Rectal smooth muscle tissue (tissue), 1 donor: ENCODE results near the gene IL1R1.

Experiments used
- H3K27ac ChIP-seq: one replicate; pipeline ENCODE4 v1.7.0; 2013; ENCODE audit warnings: low read depth, low read length, inconsistent platforms
- H3K27me3 ChIP-seq: one replicate; pipeline ENCODE4 v1.7.0; 2013; ENCODE audit warnings: low read length; ENCODE audit not compliant: control insufficient read depth, insufficient read depth
- H3K36me3 ChIP-seq: one replicate; pipeline ENCODE4 v1.7.0; 2013; ENCODE audit warnings: low read length; ENCODE audit not compliant: control insufficient read depth, insufficient read depth
- H3K4me1 ChIP-seq: one replicate; pipeline ENCODE4 v1.7.0; 2013; ENCODE audit warnings: low read length; ENCODE audit not compliant: control insufficient read depth, insufficient read depth
- H3K4me3 ChIP-seq: one replicate; pipeline ENCODE4 v1.7.0; 2013; ENCODE audit warnings: low read length
- H3K9ac ChIP-seq: one replicate; pipeline ENCODE4 v1.7.0; 2013; ENCODE audit warnings: low read length

Gene IL1R1

DNA sequence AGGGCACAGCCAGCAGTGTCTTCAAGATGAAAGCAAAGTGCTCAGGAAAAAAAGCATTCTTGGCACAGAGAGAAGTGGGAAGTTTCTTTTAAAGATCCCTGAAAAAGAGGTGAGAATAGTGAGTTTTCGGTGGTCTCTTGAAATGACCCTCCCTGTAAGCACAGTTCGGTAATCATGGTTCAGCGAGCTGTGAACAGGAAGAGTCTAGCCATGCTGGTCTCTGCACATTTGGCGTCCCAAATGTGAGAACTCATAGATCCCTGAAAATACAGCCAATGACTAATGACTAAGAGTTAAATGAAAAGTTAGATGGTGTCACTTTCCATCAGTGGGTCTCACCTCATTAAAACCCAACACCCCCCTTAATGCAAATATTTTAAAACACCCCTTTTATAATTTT, 3.4 kb downstream of the IL1R1 start:
- Histone ChIP-seq H3K4me1 (peaks cover 3% of the 10 kb centered on the region), H3K9ac (no peak overlapping the region), H3K27me3 (no peaks in the 10 kb centered on the region), H3K36me3 (no peaks in the 10 kb centered on the region), H3K4me3 (no peak overlapping the region), H3K27ac (no peak overlapping the region)

DNA sequence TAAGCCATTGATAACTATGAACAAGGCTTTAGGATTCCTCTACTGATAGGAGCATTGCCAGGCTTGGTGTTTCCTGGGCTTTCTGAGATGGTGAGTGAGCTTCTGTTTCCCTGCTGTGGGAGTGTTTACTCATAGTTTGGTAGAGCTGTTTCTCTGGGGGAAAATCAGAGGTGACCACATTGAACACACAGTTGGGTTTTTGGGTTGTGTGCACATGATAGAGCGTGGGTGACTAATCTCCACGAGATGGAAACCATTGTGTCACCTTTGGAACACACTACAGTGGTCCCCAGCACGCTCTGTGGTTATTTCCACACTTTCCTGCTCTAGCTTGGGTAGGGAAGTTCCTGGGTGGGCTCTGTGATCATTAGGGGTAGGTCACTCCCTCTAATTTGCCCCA, 5.4 kb downstream of the IL1R1 start:
- no peaks in the 10 kb centered on the region for H3K27me3 ChIP-seq
- no peak overlapping the region for H3K27ac ChIP-seq
- H3K4me3 ChIP-seq, result no peak overlapping the region
- H3K36me3 ChIP-seq, result no peaks in the 10 kb centered on the region
- no peaks in the 10 kb centered on the region for H3K4me1 ChIP-seq
- no peak overlapping the region for H3K9ac ChIP-seq

DNA sequence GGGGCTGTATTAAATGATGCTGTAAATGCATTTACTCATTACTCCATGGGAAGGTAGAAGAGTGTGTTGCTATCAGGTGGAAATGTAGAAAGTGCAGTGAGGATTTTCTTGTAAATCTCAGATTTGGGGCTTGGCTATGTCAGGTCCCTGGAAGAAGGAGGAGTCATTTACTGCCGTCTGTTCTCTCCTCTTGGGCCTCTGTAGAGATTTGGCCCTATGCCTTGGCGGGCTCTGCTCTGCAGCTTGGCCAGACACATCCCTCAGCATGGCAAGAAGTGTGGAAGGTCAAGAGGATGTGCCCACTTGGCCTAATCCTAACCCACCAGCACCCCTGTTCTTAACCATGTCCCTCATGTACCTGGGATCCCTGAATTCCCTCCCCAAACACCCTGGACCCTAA, 6.7 kb downstream of the IL1R1 start:
- H3K9ac ChIP-seq, result no peak overlapping the region
- H3K4me1 ChIP-seq, result no peaks in the 10 kb centered on the region
- no peaks in the 10 kb centered on the region for H3K36me3 ChIP-seq
- no peaks in the 10 kb centered on the region for H3K27me3 ChIP-seq
- H3K4me3 ChIP-seq, result no peak overlapping the region
- H3K27ac ChIP-seq, result no peak overlapping the region

DNA sequence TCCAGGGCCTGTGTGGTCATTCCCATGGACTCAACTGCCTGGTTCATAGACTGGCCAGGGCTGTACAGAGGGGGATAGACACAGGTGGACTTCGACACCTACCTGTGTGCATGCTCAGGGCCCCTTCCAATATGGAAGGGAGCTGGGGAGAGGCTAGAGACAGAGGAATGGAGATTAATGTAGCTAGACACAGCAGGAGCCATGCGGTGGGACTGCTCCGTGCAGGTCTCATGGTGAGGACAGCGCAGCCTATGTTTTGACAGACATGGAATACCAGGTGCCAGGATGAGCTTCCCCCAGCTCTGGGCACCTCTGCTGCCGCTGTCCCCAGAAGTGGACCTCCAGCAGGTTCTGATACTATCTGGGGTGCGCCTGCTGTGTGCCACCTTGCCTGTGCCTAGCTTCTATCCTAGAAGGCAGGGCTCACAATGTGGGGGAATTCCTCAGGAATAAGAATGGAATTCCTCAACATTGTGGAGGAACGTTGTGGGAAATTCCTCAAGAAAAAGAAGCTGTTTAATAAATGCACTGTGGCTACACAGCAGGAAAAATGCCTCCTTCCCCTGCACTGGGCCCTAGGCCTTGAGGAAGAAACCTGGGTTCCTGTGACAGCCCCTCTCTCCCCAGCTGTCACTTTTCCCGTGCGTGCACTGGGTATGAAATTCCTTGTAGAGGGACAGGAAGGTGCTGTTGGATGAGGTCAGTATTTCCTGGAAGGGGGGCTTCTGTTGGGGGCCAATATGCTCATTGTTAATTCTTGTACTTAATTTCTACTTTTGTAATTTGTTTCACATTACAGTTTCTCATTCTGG, 7.3 kb downstream of the IL1R1 start:
- no peaks in the 10 kb centered on the region for H3K27me3 ChIP-seq
- H3K36me3 ChIP-seq, result no peaks in the 10 kb centered on the region
- no peak overlapping the region for H3K27ac ChIP-seq
- no peaks in the 10 kb centered on the region for H3K4me1 ChIP-seq
- no peak overlapping the region for H3K9ac ChIP-seq
- no peak overlapping the region for H3K4me3 ChIP-seq

DNA sequence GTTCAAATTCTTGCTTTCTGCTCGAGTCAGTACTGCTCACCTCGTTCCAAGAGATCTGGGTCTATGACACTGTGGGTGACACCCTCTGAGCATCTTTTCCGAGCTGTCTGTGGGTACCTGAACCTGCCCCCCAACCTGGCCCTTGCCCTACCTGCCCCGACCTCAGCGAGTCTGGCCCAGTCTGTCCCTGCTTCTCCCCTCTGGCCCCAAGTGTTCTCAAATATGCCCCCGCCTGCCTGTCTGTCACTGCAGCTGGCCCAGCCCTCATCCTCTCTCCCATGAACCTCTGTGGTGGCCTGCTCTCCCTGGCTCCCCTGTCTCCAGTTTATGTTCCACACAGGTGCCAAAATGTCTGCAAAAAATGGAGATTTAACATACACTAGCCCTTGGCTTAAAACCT, 11.8 kb downstream of the IL1R1 start:
- Histone ChIP-seq H3K9ac (no peak overlapping the region), H3K27me3 (no peaks in the 10 kb centered on the region), H3K4me3 (no peak overlapping the region), H3K4me1 (no peaks in the 10 kb centered on the region), H3K27ac (no peak overlapping the region), H3K36me3 (no peaks in the 10 kb centered on the region)

DNA sequence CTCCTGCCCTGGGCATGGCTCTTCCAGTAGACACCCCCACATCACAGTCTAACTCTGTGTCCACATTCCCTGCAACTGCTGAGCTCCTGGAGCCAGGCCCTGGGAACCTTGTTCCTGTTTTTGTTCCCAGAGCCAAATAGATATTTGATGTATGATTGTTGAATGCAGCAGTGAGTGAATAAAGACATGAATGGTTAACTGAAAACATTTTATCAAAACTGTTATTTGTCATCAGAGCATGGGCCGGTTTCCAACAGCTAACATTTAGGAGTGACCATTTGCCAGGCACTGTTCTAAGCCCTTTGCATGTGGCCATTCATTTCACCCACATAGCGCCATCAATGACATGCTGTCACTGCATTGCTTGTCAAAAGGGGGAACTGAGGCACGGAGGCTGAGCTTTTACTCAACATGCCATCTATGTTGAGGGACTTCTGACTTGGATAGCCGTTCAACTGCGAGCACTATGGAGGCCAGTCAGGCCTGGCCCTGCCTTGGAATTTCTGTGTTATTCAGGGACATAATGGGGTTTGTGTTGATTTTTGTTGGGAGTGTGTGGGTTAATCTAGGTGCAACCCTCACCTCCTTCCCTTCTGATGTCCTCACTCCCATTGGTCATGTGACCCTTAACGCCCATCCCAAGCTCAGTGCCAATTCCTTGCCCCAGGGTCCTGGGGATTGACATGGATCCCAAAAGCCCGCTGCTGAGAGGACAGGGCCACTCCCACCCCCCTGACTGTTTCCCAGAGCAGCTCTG, 12.6 kb downstream of the IL1R1 start:
- H3K27me3 ChIP-seq, result no peaks in the 10 kb centered on the region
- H3K4me1 ChIP-seq, result no peaks in the 10 kb centered on the region
- no peak overlapping the region for H3K27ac ChIP-seq
- H3K9ac ChIP-seq, result no peak overlapping the region
- no peak overlapping the region for H3K4me3 ChIP-seq
- H3K36me3 ChIP-seq, result no peaks in the 10 kb centered on the region

DNA sequence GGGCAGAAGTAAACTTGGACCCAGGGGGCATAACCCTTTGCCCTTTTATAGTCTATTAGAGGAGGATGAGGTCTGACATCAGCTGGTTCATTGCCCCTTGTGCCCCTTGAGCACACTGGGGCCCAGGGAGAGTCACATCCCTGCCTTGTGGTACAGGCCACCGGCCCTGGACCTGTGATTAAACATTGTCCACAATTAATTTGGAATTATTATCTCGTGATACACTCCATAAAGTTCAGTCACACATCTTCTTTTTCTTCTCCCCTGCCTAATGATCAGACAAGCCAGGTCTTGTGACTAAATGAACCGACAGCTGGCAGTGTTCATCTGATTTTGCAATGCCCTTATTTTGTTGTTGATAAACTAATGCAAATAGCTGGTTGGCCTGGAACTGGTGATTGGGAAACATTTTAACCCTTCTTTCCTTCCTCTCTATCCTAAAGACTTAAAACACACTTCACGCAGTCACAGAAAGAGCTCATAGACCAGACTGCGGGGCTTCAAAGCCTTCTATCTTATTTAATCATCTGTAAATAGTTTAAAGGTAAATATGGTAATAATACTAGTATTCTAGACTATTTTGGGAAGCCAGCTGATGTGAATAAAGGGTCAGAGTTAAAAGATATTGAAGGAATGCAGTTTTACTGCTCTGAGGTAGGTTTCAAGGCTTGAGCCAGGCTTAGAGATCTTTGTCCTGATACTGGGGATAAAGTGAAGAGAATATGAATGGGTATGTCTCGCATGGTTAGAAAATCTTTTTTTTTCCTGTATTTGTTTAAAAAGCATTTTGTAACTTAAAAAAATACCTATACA, 13.4 kb downstream of the IL1R1 start:
- H3K36me3 ChIP-seq, result no peaks in the 10 kb centered on the region

DNA sequence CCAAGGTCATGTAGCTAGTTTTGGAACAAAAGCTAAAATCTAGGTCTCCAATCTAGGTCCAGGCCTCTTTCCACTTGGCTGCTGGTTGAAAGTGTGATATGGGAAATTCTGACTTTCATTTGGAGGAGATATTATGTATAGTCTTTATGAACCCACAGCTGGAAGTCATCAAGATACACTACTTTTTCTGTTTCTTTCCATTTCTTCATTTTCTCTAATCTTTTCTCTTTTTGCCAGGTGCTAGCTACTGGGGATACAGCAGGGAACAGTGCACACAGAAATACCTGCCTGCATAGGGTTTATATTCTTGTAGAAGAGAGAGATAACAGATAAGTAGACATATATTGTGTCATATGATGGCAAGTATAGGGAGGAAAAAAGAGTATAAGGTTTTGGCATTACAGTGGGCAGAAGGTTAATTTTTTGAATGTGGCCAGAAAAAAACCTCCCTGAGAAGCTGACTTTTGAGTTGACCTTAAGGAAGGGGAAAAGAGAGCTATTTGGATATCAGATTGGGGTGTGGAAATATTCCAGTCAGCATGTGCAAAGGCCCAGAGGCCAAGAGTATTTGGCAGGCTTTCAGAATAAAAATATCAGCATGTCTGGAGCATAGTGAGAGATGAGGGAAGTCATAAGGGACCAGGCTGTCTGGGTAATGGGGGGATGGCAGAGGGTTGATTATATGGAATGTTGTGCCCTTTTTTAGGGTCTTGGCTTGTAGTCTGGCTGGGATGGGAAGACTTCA, 15.6 kb downstream of the IL1R1 start:
- no peak overlapping the region for H3K9ac ChIP-seq
- H3K27ac ChIP-seq, result no peak overlapping the region
- H3K4me3 ChIP-seq, result no peak overlapping the region
- H3K27me3 ChIP-seq, result no peaks in the 10 kb centered on the region
- no peaks in the 10 kb centered on the region for H3K4me1 ChIP-seq
- H3K36me3 ChIP-seq, result no peaks in the 10 kb centered on the region

More for the DNA sequence above, 13.4 kb downstream of the IL1R1 start:
- Histone ChIP-seq H3K4me1 (no peaks in the 10 kb centered on the region), H3K27ac (no peak overlapping the region), H3K27me3 (no peaks in the 10 kb centered on the region), H3K4me3 (no peak overlapping the region), H3K9ac (no peak overlapping the region)

DNA sequence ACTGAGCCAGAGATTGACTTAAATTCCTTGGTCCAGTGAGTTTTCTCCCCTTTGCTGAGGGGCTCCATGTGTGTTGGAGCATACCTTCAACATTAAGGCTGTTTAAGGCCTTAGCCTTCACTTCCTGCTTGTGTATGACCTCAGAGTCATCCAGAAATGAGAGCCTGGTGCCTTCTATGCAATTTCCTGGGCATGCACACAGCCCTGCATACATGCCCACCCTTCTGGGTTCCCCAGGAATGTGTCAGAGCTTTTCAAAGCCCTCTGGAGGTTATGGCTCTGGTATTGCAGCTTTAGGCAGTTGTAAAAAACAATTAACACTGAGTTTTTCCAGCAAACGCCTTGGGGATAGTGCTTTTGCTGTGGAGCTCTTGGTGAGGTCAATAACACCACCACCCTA, 16.7 kb downstream of the IL1R1 start:
- H3K27ac ChIP-seq, result no peak overlapping the region
- no peaks in the 10 kb centered on the region for H3K36me3 ChIP-seq
- no peak overlapping the region for H3K9ac ChIP-seq
- H3K4me1 ChIP-seq, result no peaks in the 10 kb centered on the region
- H3K4me3 ChIP-seq, result no peak overlapping the region
- no peaks in the 10 kb centered on the region for H3K27me3 ChIP-seq

DNA sequence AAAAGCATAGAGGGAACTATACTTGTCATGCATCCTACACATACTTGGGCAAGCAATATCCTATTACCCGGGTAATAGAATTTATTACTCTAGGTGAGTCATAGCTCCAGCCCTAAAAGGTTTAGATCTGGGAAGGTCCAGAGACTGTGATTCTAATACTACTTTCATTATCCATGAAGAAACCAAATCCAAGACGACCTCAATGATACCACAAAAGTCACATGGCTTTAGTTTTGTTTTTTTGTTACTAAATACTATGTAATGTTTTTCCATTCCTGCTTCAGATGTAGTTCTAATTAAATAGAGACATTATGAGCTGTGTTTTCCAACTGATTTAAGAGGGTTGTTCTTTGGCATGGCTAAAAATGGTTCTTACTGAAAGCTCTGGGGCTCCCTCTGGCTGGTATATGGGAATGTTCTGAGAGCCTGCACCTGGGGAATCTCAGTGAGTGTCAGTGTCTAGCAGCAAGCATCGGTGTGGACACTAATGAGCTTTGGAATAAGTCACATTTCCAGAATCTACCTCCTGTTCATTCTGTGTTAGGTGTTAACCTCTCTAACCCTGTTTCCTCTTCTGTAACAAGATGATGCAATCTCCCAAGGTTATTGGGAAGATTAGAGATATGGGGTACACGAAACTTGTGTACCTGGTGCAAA, 23.8 kb downstream of the IL1R1 start:
- H3K9ac ChIP-seq, result no peak overlapping the region
- no peak overlapping the region for H3K4me3 ChIP-seq
- H3K27me3 ChIP-seq, result no peaks in the 10 kb centered on the region
- H3K36me3 ChIP-seq, result no peaks in the 10 kb centered on the region
- peaks cover 3% of the 10 kb centered on the region for H3K4me1 ChIP-seq
- no peak overlapping the region for H3K27ac ChIP-seq

DNA sequence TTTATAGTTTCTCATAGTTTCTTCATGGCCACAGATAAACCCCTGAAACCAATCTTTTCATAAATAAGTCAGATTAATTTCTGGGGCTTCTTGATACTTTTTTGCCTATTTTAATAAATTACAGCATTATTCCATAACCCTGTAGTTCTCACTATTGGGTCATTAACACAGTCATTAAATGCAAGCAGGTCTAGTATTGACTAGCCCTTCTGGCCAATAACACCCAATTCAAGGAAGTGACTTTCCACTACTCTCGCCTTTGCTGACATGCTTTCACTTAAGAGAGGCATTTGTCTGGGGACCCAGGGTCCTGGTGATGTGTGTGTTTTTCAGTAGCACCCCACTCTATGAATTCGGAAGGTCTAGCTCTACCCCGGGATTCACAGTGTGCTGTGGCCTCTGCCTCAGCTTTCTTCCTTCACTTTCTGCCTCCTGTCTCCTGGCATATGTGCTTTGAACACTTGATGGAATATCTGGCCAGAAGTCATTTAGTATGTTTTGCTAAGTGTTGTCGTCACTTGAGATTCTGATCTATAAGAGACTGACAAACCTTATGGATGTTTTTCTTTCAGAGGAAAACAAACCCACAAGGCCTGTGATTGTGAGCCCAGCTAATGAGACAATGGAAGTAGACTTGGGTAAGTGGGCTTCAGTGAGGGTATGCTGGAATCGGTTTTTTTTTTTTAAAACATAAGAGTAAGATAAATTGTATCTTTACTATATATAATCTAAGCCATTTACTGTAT, 25.7 kb downstream of the IL1R1 start:
- Histone ChIP-seq H3K27me3 (no peaks in the 10 kb centered on the region), H3K9ac (no peak overlapping the region), H3K27ac (no peak overlapping the region), H3K4me1 (peaks cover 3% of the 10 kb centered on the region), H3K4me3 (no peak overlapping the region), H3K36me3 (no peaks in the 10 kb centered on the region)
